SK-N-SH treated with all-trans-retinoic acid at 6 μM for 48 hours (cell line): ENCODE data around the gene ITCH.

Experiments used
- ATAC-seq: fragments of 200-7000 bp; cut with Tn5 transposase; 3 replicates; pipeline ENCODE4 v1.9.1; 2020; ENCODE audit warnings: mild to moderate bottlenecking, moderate library complexity
- ARNTL ChIP-seq: fragments of 450-650 bp; formaldehyde crosslinking; IDR thresholded peaks from 2 replicates; pipeline ENCODE4 v1.5.0; 2020; ENCODE audit warnings: low read depth, mild to moderate bottlenecking, moderate library complexity, borderline replicate concordance
- BACH2 ChIP-seq: fragments of 250-450 bp; sonication (Bioruptor Pico); IDR thresholded peaks from 2 replicates; pipeline ENCODE4 v1.9.0; 2021; ENCODE audit warnings: mild to moderate bottlenecking, borderline replicate concordance
- CSDC2 ChIP-seq: fragments of 250-450 bp; sonication (Bioruptor Pico); IDR thresholded peaks from 2 replicates; pipeline ENCODE4 v1.5.0; 2020; ENCODE audit warnings: mild to moderate bottlenecking, moderate library complexity
- CSRNP3 ChIP-seq: fragments of 250-450 bp; sonication (Bioruptor Pico); IDR thresholded peaks from 2 replicates; pipeline ENCODE4 v1.5.1; 2021; ENCODE audit warnings: mild to moderate bottlenecking, moderate library complexity
- GLIS3 ChIP-seq: fragments of 250-450 bp; sonication (Bioruptor Pico); IDR thresholded peaks from 2 replicates; pipeline ENCODE4 v1.5.0; 2020; ENCODE audit warnings: mild to moderate bottlenecking, moderate library complexity
- OSR1 ChIP-seq: fragments of 250-450 bp; sonication (Bioruptor Pico); IDR thresholded peaks from 2 replicates; pipeline ENCODE4 v1.8.0; 2022; ENCODE audit warnings: moderate library complexity, mild to moderate bottlenecking, inconsistent platforms
- PATZ1 ChIP-seq: fragments of 250-450 bp; sonication (Bioruptor Pico); IDR thresholded peaks from 2 replicates; pipeline ENCODE4 v1.8.0; 2020; ENCODE audit warnings: mild to moderate bottlenecking, moderate library complexity, borderline replicate concordance
- POU6F1 ChIP-seq: fragments of 250-450 bp; sonication (Bioruptor Pico); IDR thresholded peaks from 2 replicates; pipeline ENCODE4 v1.8.0; 2021; ENCODE audit warnings: low read depth, mild to moderate bottlenecking, moderate library complexity, borderline replicate concordance
- PPARA ChIP-seq: fragments of 250-450 bp; sonication (Bioruptor Pico); IDR thresholded peaks from 2 replicates; pipeline ENCODE4 v1.5.0; 2020; ENCODE audit warnings: mild to moderate bottlenecking, borderline replicate concordance
- RARB ChIP-seq: fragments of 250-450 bp; sonication (Bioruptor Pico); IDR thresholded peaks from 2 replicates; pipeline ENCODE4 v1.8.0; 2021; ENCODE audit warnings: mild to moderate bottlenecking, moderate library complexity
- SNAI2 ChIP-seq: fragments of 250-450 bp; sonication (Bioruptor Pico); IDR thresholded peaks from 2 replicates; pipeline ENCODE4 v1.5.0; 2020; ENCODE audit warnings: mild to moderate bottlenecking, moderate library complexity
- TCF4 ChIP-seq: fragments of 250-450 bp; sonication (Bioruptor Pico); IDR thresholded peaks from 2 replicates; pipeline ENCODE4 v1.8.0; 2021; ENCODE audit warnings: mild to moderate bottlenecking, moderate library complexity, borderline replicate concordance
- TOX ChIP-seq: fragments of 250-450 bp; sonication (Bioruptor Pico); IDR thresholded peaks from 2 replicates; pipeline ENCODE4 v1.8.0; 2021; ENCODE audit warnings: mild to moderate bottlenecking, moderate library complexity, borderline replicate concordance
- ZFP3 ChIP-seq: fragments of 250-450 bp; sonication (Bioruptor Pico); IDR thresholded peaks from 2 replicates; pipeline ENCODE4 v1.5.0; 2020; ENCODE audit warnings: mild to moderate bottlenecking, moderate library complexity
- ZFP30 ChIP-seq: fragments of 450-650 bp; formaldehyde crosslinking; IDR thresholded peaks from 2 replicates; pipeline ENCODE4 v1.5.0; 2022; ENCODE audit warnings: mild to moderate bottlenecking, moderate library complexity
- ZNF565 ChIP-seq: fragments of 450-650 bp; formaldehyde crosslinking; conservative IDR thresholded peaks from 2 replicates; pipeline ENCODE4 v1.5.0; 2020; ENCODE audit warnings: low read depth, mild to moderate bottlenecking, moderate library complexity
- ZNF70 ChIP-seq: fragments of 450-650 bp; formaldehyde crosslinking; IDR thresholded peaks from 2 replicates; pipeline ENCODE4 v1.5.0; 2020; ENCODE audit warnings: mild to moderate bottlenecking, moderate library complexity
- ZNF8 ChIP-seq: fragments of 450-650 bp; formaldehyde crosslinking; IDR thresholded peaks from 2 replicates; pipeline ENCODE4 v1.5.0; 2020; ENCODE audit warnings: mild to moderate bottlenecking, moderate library complexity

ITCH gene

GRCh38 chr20:34368547-34368946, 5.5 kb downstream of the ITCH start:
- no peak for TF ChIP-seq PATZ1 (CRISPR knock-in tag)
- no peak for TF ChIP-seq OSR1
- TF ChIP-seq CSRNP3 (CRISPR knock-in tag) = no peak
- no peak for TF ChIP-seq ZFP3
- no peak for TF ChIP-seq ARNTL (CRISPR knock-in tag)
- no peak for TF ChIP-seq ZNF70 (CRISPR knock-in tag)
- peak; percentile 36; the same call in 1 of the 3 replicates for ATAC-seq

GRCh38 chr20:34369265-34369664, 6.2 kb downstream of the ITCH start:
- TF ChIP-seq PATZ1 (CRISPR knock-in tag) (no peak), TCF4 (CRISPR knock-in tag) (no peak), RARB (CRISPR knock-in tag) (no peak), CSDC2 (CRISPR knock-in tag) (no peak), CSRNP3 (CRISPR knock-in tag) (no peak), BACH2 (CRISPR knock-in tag) (no peak), SNAI2 (CRISPR knock-in tag) (no peak), OSR1 (no peak)
- ATAC-seq = no peak

- TF ChIP-seq TOX = no peak
- no peak for TF ChIP-seq ZFP30 (CRISPR knock-in tag)
- no peak for TF ChIP-seq ZNF565 (CRISPR knock-in tag)
- no peak for TF ChIP-seq SNAI2 (CRISPR knock-in tag)
- TF ChIP-seq CSDC2 (CRISPR knock-in tag) = no peak
- no peak for TF ChIP-seq OSR1
- no peak for TF ChIP-seq ARNTL (CRISPR knock-in tag)
- TF ChIP-seq GLIS3 (CRISPR knock-in tag) = no peak
- TF ChIP-seq PPARA = no peak
- no peak for TF ChIP-seq ZNF8 (CRISPR knock-in tag)
- TF ChIP-seq, all 23 proteins: peak for 0
- ATAC-seq = no peak
Measured at GRCh38 chr20:34370062-34370461, 7.0 kb downstream of the ITCH start.

- no peak for TF ChIP-seq GLIS3 (CRISPR knock-in tag)
- no peak for TF ChIP-seq CSRNP3 (CRISPR knock-in tag)
- no peak for TF ChIP-seq POU6F1 (CRISPR knock-in tag)
- ATAC-seq = no peak
Measured at GRCh38 chr20:34373445-34373844, 10.4 kb downstream of the ITCH start.
